ENCODE data around the gene FKBP2.

DNA sequence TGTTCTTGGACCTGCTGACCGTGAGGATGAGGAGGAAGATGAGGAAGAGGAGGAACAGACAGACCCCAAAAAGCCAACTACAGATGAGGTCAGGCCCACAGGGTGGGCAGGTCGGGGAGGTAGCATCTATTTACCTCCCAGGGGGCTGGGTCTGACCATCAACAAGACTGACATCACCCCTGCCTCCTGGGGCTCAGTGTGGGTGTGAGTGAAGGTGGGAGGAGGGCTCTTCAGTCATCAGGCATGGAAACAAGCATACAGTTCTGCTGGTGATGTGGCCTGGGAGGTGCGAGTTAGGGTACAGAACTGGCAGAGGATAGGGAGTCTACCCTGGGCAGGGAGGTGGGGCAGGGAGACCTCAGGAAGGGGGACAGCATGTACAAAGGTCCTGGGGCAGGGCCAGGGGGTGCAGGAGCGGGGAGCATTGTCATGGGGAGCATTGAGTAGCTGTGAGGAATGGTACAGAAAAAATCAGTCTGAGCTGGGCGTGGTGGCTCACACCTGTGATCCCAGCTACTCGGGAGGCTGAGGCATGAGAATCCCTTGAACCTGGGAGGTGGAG lies 19.3 kb downstream of the FKBP2 start:
- TF ChIP-seq, protein P1, sequence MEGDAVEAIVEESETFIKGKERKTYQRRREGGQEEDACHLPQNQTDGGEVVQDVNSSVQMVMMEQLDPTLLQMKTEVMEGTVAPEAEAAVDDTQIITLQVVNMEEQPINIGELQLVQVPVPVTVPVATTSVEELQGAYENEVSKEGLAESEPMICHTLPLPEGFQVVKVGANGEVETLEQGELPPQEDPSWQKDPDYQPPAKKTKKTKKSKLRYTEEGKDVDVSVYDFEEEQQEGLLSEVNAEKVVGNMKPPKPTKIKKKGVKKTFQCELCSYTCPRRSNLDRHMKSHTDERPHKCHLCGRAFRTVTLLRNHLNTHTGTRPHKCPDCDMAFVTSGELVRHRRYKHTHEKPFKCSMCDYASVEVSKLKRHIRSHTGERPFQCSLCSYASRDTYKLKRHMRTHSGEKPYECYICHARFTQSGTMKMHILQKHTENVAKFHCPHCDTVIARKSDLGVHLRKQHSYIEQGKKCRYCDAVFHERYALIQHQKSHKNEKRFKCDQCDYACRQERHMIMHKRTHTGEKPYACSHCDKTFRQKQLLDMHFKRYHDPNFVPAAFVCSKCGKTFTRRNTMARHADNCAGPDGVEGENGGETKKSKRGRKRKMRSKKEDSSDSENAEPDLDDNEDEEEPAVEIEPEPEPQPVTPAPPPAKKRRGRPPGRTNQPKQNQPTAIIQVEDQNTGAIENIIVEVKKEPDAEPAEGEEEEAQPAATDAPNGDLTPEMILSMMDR (IDR thresholded peaks at IDR 0.05) = no peak
- TF ChIP-seq POLR2A (IDR thresholded peaks at IDR 0.05) = no peak
